Measurements from ENCODE around the gene FAM83F. TPM values are rescaled to one million over a fixed set of nuclear protein-coding genes. Genes with fewer than 3 reads are reported as not detected.
"Not testable (repeated sequence)": the region's sequence is repeated elsewhere in the genome, so short reads cannot be mapped to it uniquely, and the experiment has no call there.

The FAM83F gene
- total RNA-seq, 1 donor from 2014 or later = 1.1 TPM

DNA sequence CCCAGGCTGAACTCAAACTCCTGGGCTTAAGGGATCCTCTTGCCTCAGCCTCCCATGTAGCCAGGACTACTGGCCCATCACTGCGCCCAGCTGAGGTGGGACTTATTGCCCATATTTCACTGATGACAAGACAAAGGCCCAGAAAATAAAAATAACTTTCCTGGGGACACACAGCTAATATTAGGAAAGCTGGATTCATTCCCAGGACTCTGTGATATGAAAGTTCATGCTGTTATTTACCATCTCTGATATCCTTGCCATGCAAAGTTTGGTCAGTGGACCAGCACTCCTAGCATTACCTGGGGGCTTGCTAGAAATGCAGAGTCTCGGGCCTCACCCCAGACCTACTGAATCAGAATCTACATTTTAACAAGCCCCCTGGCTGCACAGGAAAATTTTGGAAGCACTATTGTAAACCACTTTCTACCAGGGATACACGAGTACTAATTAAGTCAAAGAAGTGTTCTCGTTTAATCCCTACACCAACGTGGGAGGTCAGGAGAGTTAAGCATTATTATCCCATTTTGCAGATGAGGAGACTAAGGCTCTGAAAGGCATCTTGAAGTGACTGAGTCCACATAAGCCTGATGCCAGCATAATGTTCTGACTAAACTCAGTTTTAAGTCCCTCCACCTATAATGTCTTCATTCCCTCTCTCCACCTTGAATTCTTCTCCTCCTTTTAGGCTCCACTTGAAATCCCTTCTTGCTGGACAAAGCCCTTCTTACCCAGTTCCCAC, 2.5 kb upstream of the FAM83F start:
- H3K4me1 Mint-ChIP-seq (ENCODE audit: low read depth, unreplicated experiment) = peaks cover 7% of the 10 kb centered on the region
- H3K27me3 Mint-ChIP-seq (ENCODE audit: unreplicated experiment) = peaks cover 11% of the 10 kb centered on the region
- peaks cover 4% of the 10 kb centered on the region for H3K9me3 Mint-ChIP-seq (ENCODE audit: unreplicated experiment)
- H3K36me3 Mint-ChIP-seq (ENCODE audit: unreplicated experiment) = no peaks in the 10 kb centered on the region
- TF ChIP-seq, protein P1, sequence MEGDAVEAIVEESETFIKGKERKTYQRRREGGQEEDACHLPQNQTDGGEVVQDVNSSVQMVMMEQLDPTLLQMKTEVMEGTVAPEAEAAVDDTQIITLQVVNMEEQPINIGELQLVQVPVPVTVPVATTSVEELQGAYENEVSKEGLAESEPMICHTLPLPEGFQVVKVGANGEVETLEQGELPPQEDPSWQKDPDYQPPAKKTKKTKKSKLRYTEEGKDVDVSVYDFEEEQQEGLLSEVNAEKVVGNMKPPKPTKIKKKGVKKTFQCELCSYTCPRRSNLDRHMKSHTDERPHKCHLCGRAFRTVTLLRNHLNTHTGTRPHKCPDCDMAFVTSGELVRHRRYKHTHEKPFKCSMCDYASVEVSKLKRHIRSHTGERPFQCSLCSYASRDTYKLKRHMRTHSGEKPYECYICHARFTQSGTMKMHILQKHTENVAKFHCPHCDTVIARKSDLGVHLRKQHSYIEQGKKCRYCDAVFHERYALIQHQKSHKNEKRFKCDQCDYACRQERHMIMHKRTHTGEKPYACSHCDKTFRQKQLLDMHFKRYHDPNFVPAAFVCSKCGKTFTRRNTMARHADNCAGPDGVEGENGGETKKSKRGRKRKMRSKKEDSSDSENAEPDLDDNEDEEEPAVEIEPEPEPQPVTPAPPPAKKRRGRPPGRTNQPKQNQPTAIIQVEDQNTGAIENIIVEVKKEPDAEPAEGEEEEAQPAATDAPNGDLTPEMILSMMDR (IDR thresholded peaks at IDR 0.05; ENCODE audit: partially characterized antibody, unreplicated experiment) = no peak
- no peak overlapping the region for H3K27ac Mint-ChIP-seq (ENCODE audit: unreplicated experiment)
- H3K4me3 Mint-ChIP-seq (ENCODE audit: unreplicated experiment) = no peak overlapping the region
- DNase-seq = no peak

- H3K27ac Mint-ChIP-seq (ENCODE audit: unreplicated experiment); DNase-seq; H3K9me3 Mint-ChIP-seq (ENCODE audit: unreplicated experiment); H3K36me3 Mint-ChIP-seq (ENCODE audit: unreplicated experiment); H3K4me3 Mint-ChIP-seq (ENCODE audit: unreplicated experiment): not testable (repeated sequence)
- Mint-ChIP-seq H3K4me1 (ENCODE audit: low read depth, unreplicated experiment) (peaks cover 12% of the 10 kb centered on the region), H3K27me3 (ENCODE audit: unreplicated experiment) (peaks cover 14% of the 10 kb centered on the region)
These were observed 1.9 kb upstream of the FAM83F start for GRCh38 chr22:39992894-39993293.

DNA sequence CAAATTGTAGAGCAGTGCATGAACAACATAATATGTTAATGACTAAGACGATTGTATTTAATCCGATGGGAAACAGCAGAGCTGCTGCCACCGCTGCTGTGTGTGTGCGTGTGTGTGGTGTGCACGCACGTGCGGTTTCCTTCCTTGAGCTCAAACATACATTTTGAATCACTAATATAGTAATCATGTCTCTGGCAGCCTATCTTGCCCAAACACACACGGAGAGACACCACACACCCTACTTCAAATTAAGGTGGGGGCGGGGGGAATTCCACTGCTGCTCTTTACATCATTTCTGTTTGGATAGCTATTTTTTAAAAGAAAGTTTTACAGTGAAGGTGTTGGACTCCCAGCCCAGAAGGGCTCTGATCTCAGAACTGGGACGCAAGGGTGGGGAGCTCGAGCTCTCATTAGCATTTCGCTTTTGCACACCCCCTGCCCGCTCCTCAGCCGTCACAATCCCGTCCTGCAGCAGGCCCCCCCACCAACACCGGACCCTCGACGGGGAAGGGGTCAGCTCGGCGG, 651 bp upstream of the FAM83F start:
- Mint-ChIP-seq H3K27ac (ENCODE audit: unreplicated experiment) (no peak overlapping the region), H3K4me3 (ENCODE audit: unreplicated experiment) (no peak overlapping the region), H3K27me3 (ENCODE audit: unreplicated experiment) (peaks cover 12% of the 10 kb centered on the region), H3K9me3 (ENCODE audit: unreplicated experiment) (peaks cover 2% of the 10 kb centered on the region), H3K4me1 (ENCODE audit: low read depth, unreplicated experiment) (peaks cover 24% of the 10 kb centered on the region), H3K36me3 (ENCODE audit: unreplicated experiment) (no peaks in the 10 kb centered on the region)
- DNase-seq = no peak
- TF ChIP-seq, protein P1 (IDR thresholded peaks at IDR 0.05; ENCODE audit: partially characterized antibody, unreplicated experiment) = no peak

DNA sequence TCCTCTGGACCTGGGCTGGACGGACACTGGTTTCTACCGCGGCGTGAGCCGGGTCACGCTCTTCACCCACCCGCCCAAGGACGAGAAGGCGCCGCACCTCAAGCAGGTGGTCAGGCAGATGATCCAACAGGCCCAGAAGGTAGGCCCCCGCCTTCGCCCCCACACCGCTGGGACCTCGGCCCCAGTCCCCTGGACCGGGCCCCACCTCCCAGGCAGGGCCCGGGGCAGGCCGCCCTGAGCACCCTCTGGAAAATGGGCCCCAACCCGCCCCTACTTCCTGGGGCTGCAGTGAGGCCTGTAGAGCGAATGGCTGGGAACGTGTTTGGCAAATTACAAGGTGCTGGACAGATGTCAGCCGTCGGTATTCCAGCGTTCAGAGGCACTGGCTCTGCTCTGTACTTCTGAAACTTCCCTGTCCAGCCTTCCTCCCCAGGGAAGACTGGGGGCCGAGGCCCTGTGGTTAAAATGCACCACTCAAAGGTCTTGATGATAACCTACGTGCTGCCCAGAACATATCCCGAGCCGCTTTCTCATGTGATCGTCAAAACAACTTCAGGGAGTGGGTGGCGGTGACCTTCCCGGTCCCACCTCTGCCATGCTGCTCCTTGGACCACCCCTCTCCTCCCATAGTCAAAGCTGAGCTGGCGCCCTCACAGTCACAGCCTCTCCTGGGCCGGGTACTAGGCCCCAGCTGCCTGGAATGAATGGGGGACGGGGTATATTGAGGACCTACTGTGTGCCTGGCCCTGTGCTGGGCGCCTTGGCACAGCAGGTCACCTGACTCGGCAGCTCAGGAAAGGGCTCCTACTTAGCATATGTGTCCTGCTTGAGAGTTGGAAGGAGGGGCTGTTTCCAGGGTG, 869 bp downstream of the FAM83F start:
- no peak overlapping the region for H3K27ac Mint-ChIP-seq (ENCODE audit: unreplicated experiment)
- TF ChIP-seq, protein P1 (IDR thresholded peaks at IDR 0.05; ENCODE audit: partially characterized antibody, unreplicated experiment) = no peak
- peaks cover 39% of the 10 kb centered on the region for H3K4me1 Mint-ChIP-seq (ENCODE audit: low read depth, unreplicated experiment)
- H3K9me3 Mint-ChIP-seq (ENCODE audit: unreplicated experiment) = peaks cover 5% of the 10 kb centered on the region
- H3K4me3 Mint-ChIP-seq (ENCODE audit: unreplicated experiment) = no peak overlapping the region
- H3K36me3 Mint-ChIP-seq (ENCODE audit: unreplicated experiment) = no peaks in the 10 kb centered on the region
- DNase-seq = no peak
- H3K27me3 Mint-ChIP-seq (ENCODE audit: unreplicated experiment) = peaks cover 13% of the 10 kb centered on the region

DNA sequence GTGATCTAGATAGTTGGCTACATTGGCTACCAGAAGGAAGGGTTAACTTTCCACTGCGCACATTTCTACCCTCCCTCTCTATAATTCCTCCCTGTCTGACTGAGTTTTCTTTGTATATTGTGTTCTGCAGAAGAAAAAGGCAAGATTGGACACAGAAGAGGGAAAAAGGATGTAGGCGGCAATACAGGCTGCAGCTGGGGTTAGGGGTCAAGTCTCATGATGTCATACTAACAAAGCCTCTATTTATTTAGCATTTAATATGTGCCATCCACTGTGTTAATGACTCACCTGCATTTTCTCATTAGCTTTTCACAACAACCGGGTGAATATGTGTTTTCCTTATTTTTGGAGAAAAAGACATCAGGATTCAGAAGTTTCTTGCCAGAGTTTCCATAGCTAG, 2.0 kb downstream of the FAM83F start:
- TF ChIP-seq, protein P1 (IDR thresholded peaks at IDR 0.05; ENCODE audit: partially characterized antibody, unreplicated experiment) = no peak
- Mint-ChIP-seq H3K4me1 (ENCODE audit: low read depth, unreplicated experiment) (peaks cover 44% of the 10 kb centered on the region), H3K36me3 (ENCODE audit: unreplicated experiment) (no peaks in the 10 kb centered on the region), H3K4me3 (ENCODE audit: unreplicated experiment) (no peak overlapping the region), H3K27ac (ENCODE audit: unreplicated experiment) (no peak overlapping the region), H3K9me3 (ENCODE audit: unreplicated experiment) (peaks cover 5% of the 10 kb centered on the region), H3K27me3 (ENCODE audit: unreplicated experiment) (peaks cover 13% of the 10 kb centered on the region)
- no peak for DNase-seq
